ENCODE results near the gene GPR142.

GPR142 gene

GRCh38 chr17:74389937-74390679 is 22.8 kb downstream of the GPR142 start:
- no peak for DNase-seq (ENCODE audit: extremely low read depth, low read depth)
- no peak for TF ChIP-seq CTCF (IDR thresholded peaks at IDR 0.05; ENCODE audit: low read depth, low read length)

GRCh38 chr17:74390680-74391653 is 23.7 kb downstream of the GPR142 start:
- no peak for TF ChIP-seq CTCF (IDR thresholded peaks at IDR 0.05; ENCODE audit: low read depth, low read length)
- no peak for DNase-seq (ENCODE audit: extremely low read depth, low read depth)

- TF ChIP-seq CTCF (IDR thresholded peaks at IDR 0.05; ENCODE audit: low read depth, low read length): no peak
These were observed 24.5 kb downstream of the GPR142 start for GRCh38 chr17:74391771-74392170.

GRCh38 chr17:74392848-74393247 is 25.5 kb downstream of the GPR142 start:
- no peak for TF ChIP-seq CTCF (IDR thresholded peaks at IDR 0.05; ENCODE audit: low read depth, low read length)
- no peak for DNase-seq (ENCODE audit: extremely low read depth, low read depth)

More at GRCh38 chr17:74391771-74392170, 24.5 kb downstream of the GPR142 start:
- no peak for DNase-seq (ENCODE audit: extremely low read depth, low read depth)

- DNase-seq (ENCODE audit: extremely low read depth, low read depth): no peak
These were observed 26.1 kb downstream of the GPR142 start for GRCh38 chr17:74393346-74393942.

GRCh38 chr17:74394275-74394950 is 27.1 kb downstream of the GPR142 start:
- TF ChIP-seq CTCF (IDR thresholded peaks at IDR 0.05; ENCODE audit: low read depth, low read length): no peak
- no peak for DNase-seq (ENCODE audit: extremely low read depth, low read depth)

More at GRCh38 chr17:74393346-74393942, 26.1 kb downstream of the GPR142 start:
- TF ChIP-seq CTCF (IDR thresholded peaks at IDR 0.05; ENCODE audit: low read depth, low read length): no peak

Data from AG09319 (cell line).